ENCODE measurements around the gene GNAI2. TPM values are rescaled to one million over a fixed set of nuclear protein-coding genes. Genes with fewer than 3 reads are reported as not detected.
A peak's percentile ranks its signal among the peaks of the same experiment; 100 is the strongest.
"Not testable (repeated sequence)": the region's sequence is repeated elsewhere in the genome, so short reads cannot be mapped to it uniquely, and the experiment has no call there.

GNAI2 gene
- total and polyA plus RNA-seq, 2 experiments from 2014 or later = 179 to 255 TPM

GRCh38 chr3:50241163-50241562 lies 5.2 kb downstream of the GNAI2 start:
- Histone ChIP-seq H3K4me1 (ENCODE audit: low read depth) (peaks cover 20% of the 10 kb centered on the region), H3K27me3 (no peaks in the 10 kb centered on the region), H3K4me3 (no peak overlapping the region), H3K9me3 (ENCODE audit: low read depth) (no peaks in the 10 kb centered on the region), H3K36me3 (no peaks in the 10 kb centered on the region), H3K27ac (peak overlapping the region; percentile 57)
- no peak for TF ChIP-seq CTCF (IDR thresholded peaks at IDR 0.05; ENCODE audit: low read depth, low read length)
- DNase-seq (ENCODE audit: low read depth in 1 of 2, low spot score in 1 of 2) = peak in 1 of 2 donors; percentile 71

GRCh38 chr3:50241713-50242380 lies 5.8 kb downstream of the GNAI2 start:
- Histone ChIP-seq H3K27me3 (no peaks in the 10 kb centered on the region), H3K4me3 (no peak overlapping the region), H3K4me1 (ENCODE audit: low read depth) (peaks cover 26% of the 10 kb centered on the region), H3K27ac (no peak overlapping the region), H3K9me3 (ENCODE audit: low read depth) (no peaks in the 10 kb centered on the region), H3K36me3 (no peaks in the 10 kb centered on the region)
- no peak for TF ChIP-seq CTCF (IDR thresholded peaks at IDR 0.05; ENCODE audit: low read depth, low read length)
- DNase-seq (ENCODE audit: low read depth in 1 of 2, low spot score in 1 of 2) = no peak

GRCh38 chr3:50242381-50242770 lies 6.4 kb downstream of the GNAI2 start:
- no peaks in the 10 kb centered on the region for H3K27me3 ChIP-seq
- no peak for TF ChIP-seq CTCF (IDR thresholded peaks at IDR 0.05; ENCODE audit: low read depth, low read length)
- no peak for DNase-seq (ENCODE audit: low read depth in 1 of 2, low spot score in 1 of 2)
- H3K4me3 ChIP-seq = no peak overlapping the region
- peak overlapping the region; percentile 38 for H3K27ac ChIP-seq
- no peaks in the 10 kb centered on the region for H3K9me3 ChIP-seq (ENCODE audit: low read depth)
- peaks cover 27% of the 10 kb centered on the region for H3K4me1 ChIP-seq (ENCODE audit: low read depth)
- no peaks in the 10 kb centered on the region for H3K36me3 ChIP-seq

GRCh38 chr3:50242851-50243542 lies 7.0 kb downstream of the GNAI2 start:
- peak in 1 of 2 donors; percentile 80 for DNase-seq (ENCODE audit: low read depth in 1 of 2, low spot score in 1 of 2)
- peak overlapping the region; percentile 38 for H3K27ac ChIP-seq
- H3K4me3 ChIP-seq = no peak overlapping the region
- H3K27me3 ChIP-seq = no peaks in the 10 kb centered on the region
- H3K36me3 ChIP-seq = no peaks in the 10 kb centered on the region
- peaks cover 27% of the 10 kb centered on the region for H3K4me1 ChIP-seq (ENCODE audit: low read depth)
- H3K9me3 ChIP-seq (ENCODE audit: low read depth) = no peaks in the 10 kb centered on the region
- TF ChIP-seq CTCF (IDR thresholded peaks at IDR 0.05; ENCODE audit: low read depth, low read length) = no peak

- Histone ChIP-seq H3K36me3 (no peaks in the 10 kb centered on the region), H3K4me3 (no peak overlapping the region), H3K9me3 (ENCODE audit: low read depth) (no peaks in the 10 kb centered on the region), H3K27ac (no peak overlapping the region), H3K4me1 (ENCODE audit: low read depth) (peaks cover 27% of the 10 kb centered on the region), H3K27me3 (no peaks in the 10 kb centered on the region)
- no peak for TF ChIP-seq CTCF (IDR thresholded peaks at IDR 0.05; ENCODE audit: low read depth, low read length)
- DNase-seq (ENCODE audit: low read depth in 1 of 2, low spot score in 1 of 2) = no peak
These were observed 7.5 kb downstream of the GNAI2 start for GRCh38 chr3:50243543-50243895.

- not testable (repeated sequence) for H3K27me3 ChIP-seq
- Histone ChIP-seq H3K4me1 (ENCODE audit: low read depth) (peaks cover 27% of the 10 kb centered on the region), H3K27ac (peak overlapping the region; percentile 62)
These were observed 8.8 kb downstream of the GNAI2 start for GRCh38 chr3:50244813-50245212.

More at GRCh38 chr3:50244813-50245212, 8.8 kb downstream of the GNAI2 start:
- DNase-seq (ENCODE audit: low read depth in 1 of 2, low spot score in 1 of 2); H3K4me3 ChIP-seq; H3K9me3 ChIP-seq (ENCODE audit: low read depth); H3K36me3 ChIP-seq: not testable (repeated sequence)

Data from cardiac muscle cell (in vitro differentiated cells and primary cell).